ENCODE data around the gene XK.

DNA sequence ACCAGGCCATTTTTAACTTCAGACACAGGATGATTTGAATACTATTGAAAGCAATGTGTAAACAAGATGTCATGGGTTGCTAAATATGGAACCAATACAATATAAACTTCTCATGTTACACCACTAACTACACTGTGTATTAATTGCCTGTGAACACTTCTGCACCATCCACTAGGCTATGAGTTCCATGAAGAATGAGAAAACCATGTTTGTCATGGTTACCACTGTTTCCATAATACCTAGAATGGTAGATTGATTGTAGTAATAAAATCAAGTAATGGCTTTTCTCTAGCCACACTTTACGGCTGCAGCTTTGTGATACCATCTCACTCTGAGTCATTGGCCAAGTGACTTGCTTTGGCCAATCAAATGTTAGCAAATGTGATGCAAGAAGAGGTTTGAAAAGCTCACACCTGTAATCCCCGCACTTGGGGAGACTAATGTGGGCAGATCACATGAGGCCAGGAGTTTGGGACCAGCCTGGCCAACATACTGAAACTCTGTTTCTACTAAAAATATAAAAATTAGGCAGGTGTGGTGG lies 74.4 kb downstream of the XK start:
- TF ChIP-seq EZH2phosphoT487 (IDR thresholded peaks at IDR 0.05; ENCODE audit: insufficient read depth, low read depth) (no peak), EZH2 (IDR thresholded peaks at IDR 0.05; ENCODE audit: insufficient read depth, poor library complexity, severe bottlenecking) (no peak)
